H1 (cell line): ENCODE measurements around the gene GPRC5D. TPM values are rescaled to one million over a fixed set of nuclear protein-coding genes. Genes with fewer than 3 reads are reported as not detected.
A peak's percentile ranks its signal among the peaks of the same experiment; 100 is the strongest.

Experiments
- CTCF ChIA-PET: fragments of 300-600 bp; sonication (Branson Sonifier 250); formaldehyde crosslinking; loops from one replicate; lab custom pipeline; 2021; ENCODE audit not compliant: partially characterized antibody; lab: Charles Lee
- POLR2A ChIA-PET: fragments of 300-600 bp; sonication (Branson Sonifier 250); formaldehyde crosslinking; loops from one replicate; lab custom pipeline; 2021; ENCODE audit warnings: inconsistent platforms; ENCODE audit not compliant: partially characterized antibody; lab: Charles Lee
- DNase-seq, 2 experiments: peaks; one replicate each; pipeline versions ENCODE4 v3.0.0 to v3.0.0-alpha.2; 2010 to 2022; ENCODE audit warnings: low spot score in 2 of 2, low read depth in 1 of 2, mixed read lengths in 1 of 2
- FAIRE-seq: peaks from 2 replicates; lab custom pipeline; 2011; peaks lifted over from hg19 to GRCh38; lab: Jason Lieb, UNC
- H2AFZ ChIP-seq: 2 replicates; pipeline ENCODE4 v1.8.1; 2012; ENCODE audit warnings: low read length, inconsistent platforms
- H2AK5ac ChIP-seq: 2 replicates; pipeline ENCODE4 v1.6.1; 2013; ENCODE audit warnings: low read depth, low read length
- H2BK120ac ChIP-seq: replicated peaks from 2 replicates; pipeline ENCODE3; 2013; ENCODE audit warnings: low read depth, low read length, inconsistent platforms
- H2BK12ac ChIP-seq: 2 replicates; pipeline ENCODE4 v1.6.1; 2013; ENCODE audit warnings: low read depth, low read length
- H2BK15ac ChIP-seq: 2 replicates; pipeline ENCODE4 v1.6.1; 2013; ENCODE audit warnings: low read length
- H2BK20ac ChIP-seq: 2 replicates; pipeline ENCODE4 v1.6.1; 2013; ENCODE audit warnings: low read length
- H2BK5ac ChIP-seq: 2 replicates; pipeline ENCODE4 v1.6.1; 2013; ENCODE audit warnings: low read depth, low read length
- H3K14ac ChIP-seq: 2 replicates; pipeline ENCODE4 v1.6.1; 2013; ENCODE audit warnings: inconsistent platforms; ENCODE audit not compliant: insufficient read length
- H3K18ac ChIP-seq: 2 replicates; pipeline ENCODE4 v1.6.1; 2013; ENCODE audit warnings: low read length; ENCODE audit errors: extremely low read depth
- H3K23ac ChIP-seq: 2 replicates; pipeline ENCODE4 v1.6.1; 2013; ENCODE audit warnings: inconsistent platforms; ENCODE audit not compliant: insufficient read length
- H3K23me2 ChIP-seq: 2 replicates; pipeline ENCODE4 v1.6.1; 2013; ENCODE audit warnings: low read depth, low read length
- H3K27ac ChIP-seq: 2 replicates; pipeline ENCODE4 v1.6.1; 2011; ENCODE audit warnings: low read depth, low read length, inconsistent platforms
- H3K27me3 ChIP-seq, 4 experiments: replicated peaks in 1 of 4; 1 replicate in 1 of 4; 2 replicates in 3 of 4; pipeline versions ENCODE4 v1.6.1 to v1.8.1; 2011 to 2013; ENCODE audit warnings: low read length in 3 of 4, mild to moderate bottlenecking in 3 of 4, inconsistent platforms in 2 of 4, mixed read lengths in 2 of 4, moderate library complexity in 1 of 4; ENCODE audit not compliant: control insufficient read depth in 3 of 4, insufficient read depth in 3 of 4; ENCODE audit errors: extremely low read depth in 1 of 4
- H3K36me3 ChIP-seq, 4 experiments: 2 replicates each; pipeline versions ENCODE4 v1.6.1 to v1.8.1; 2011 to 2013; ENCODE audit warnings: mild to moderate bottlenecking in 4 of 4, low read length in 3 of 4, moderate library complexity in 2 of 4, control low read depth in 1 of 4, inconsistent platforms in 1 of 4; ENCODE audit not compliant: insufficient read depth in 4 of 4, control insufficient read depth in 2 of 4
- H3K4ac ChIP-seq: replicated peaks from 2 replicates; pipeline ENCODE3; 2013; ENCODE audit warnings: low read length, low read depth, mixed read lengths, inconsistent platforms; ENCODE audit not compliant: insufficient read length
- H3K4me1 ChIP-seq, 4 experiments: replicated peaks in 1 of 4; 1 replicate in 1 of 4; 2 replicates in 3 of 4; pipeline versions ENCODE4 v1.6.1 to v1.8.1; 2011 to 2013; ENCODE audit warnings: low read length in 3 of 4, inconsistent platforms in 2 of 4, mixed read lengths in 1 of 4; ENCODE audit not compliant: insufficient read depth in 4 of 4, control insufficient read depth in 3 of 4
- H3K4me2 ChIP-seq, 2 experiments: 2 replicates each; pipeline versions ENCODE4 v1.6.1 to v1.8.1; 2011 to 2013; ENCODE audit warnings: low read depth in 2 of 2, low read length in 2 of 2, control low read depth in 1 of 2, inconsistent platforms in 1 of 2, mild to moderate bottlenecking in 1 of 2; ENCODE audit not compliant: insufficient read depth in 1 of 2
- H3K4me3 ChIP-seq, 4 experiments: fragments of 200-600, 300-600 bp in 1 of 4; sonication (generic), shearing (Covaris generic), sonication (Bioruptor Twin) in 1 of 4; 2 replicates each; pipeline versions ENCODE4 v1.5.1 to v1.8.1; 2011 to 2016; ENCODE audit warnings: low read length in 4 of 4, low read depth in 3 of 4, control low read depth in 2 of 4, inconsistent platforms in 2 of 4, mild to moderate bottlenecking in 2 of 4, mixed read lengths in 1 of 4, moderate library complexity in 1 of 4; ENCODE audit not compliant: insufficient read depth in 2 of 4; ENCODE audit errors: extremely low read depth in 1 of 4
- H3K56ac ChIP-seq: replicated peaks from 2 replicates; pipeline ENCODE3; 2013; ENCODE audit warnings: low read depth, mild to moderate bottlenecking, mixed read lengths, low read length, inconsistent platforms; ENCODE audit not compliant: insufficient read length
- H3K79me1 ChIP-seq: 2 replicates; pipeline ENCODE4 v1.6.1; 2013; ENCODE audit warnings: low read depth, low read length, control low read depth
- H3K79me2 ChIP-seq, 2 experiments: 2 replicates each; pipeline versions ENCODE4 v1.6.1 to v1.8.1; 2012 to 2013; ENCODE audit warnings: low read length in 2 of 2, mild to moderate bottlenecking in 2 of 2, inconsistent platforms in 1 of 2; ENCODE audit not compliant: insufficient read depth in 2 of 2, control insufficient read depth in 1 of 2
- H3K9ac ChIP-seq, 4 experiments: replicated peaks in 1 of 4; 1 replicate in 1 of 4; 2 replicates in 3 of 4; pipeline versions ENCODE4 v1.6.1 to v1.8.1; 2011 to 2013; ENCODE audit warnings: low read depth in 3 of 4, low read length in 3 of 4, control low read depth in 2 of 4, mild to moderate bottlenecking in 2 of 4, moderate library complexity in 2 of 4, inconsistent platforms in 1 of 4; ENCODE audit errors: extremely low read depth in 1 of 4
- H3K9me3 ChIP-seq, 2 experiments: 2 replicates each; pipeline versions ENCODE4 v1.6.1 to v1.8.1; 2012 to 2013; ENCODE audit warnings: mild to moderate bottlenecking in 2 of 2, moderate library complexity in 2 of 2, control low read depth in 1 of 2, inconsistent platforms in 1 of 2, low read depth in 1 of 2, low read length in 1 of 2, mixed read lengths in 1 of 2; ENCODE audit not compliant: insufficient read depth in 2 of 2
- H4K20me1 ChIP-seq, 2 experiments: replicated peaks in 1 of 2; 2 replicates each; pipeline versions ENCODE3 to v1.8.1; 2011 to 2013; ENCODE audit warnings: inconsistent platforms in 2 of 2, low read length in 2 of 2, mild to moderate bottlenecking in 1 of 2; ENCODE audit not compliant: insufficient read depth in 2 of 2, control insufficient read depth in 1 of 2
- H4K5ac ChIP-seq: 2 replicates; pipeline ENCODE4 v1.6.1; 2013; ENCODE audit warnings: low read length, low read depth, mixed read lengths, inconsistent platforms; ENCODE audit not compliant: insufficient read length
- H4K8ac ChIP-seq: 2 replicates; pipeline ENCODE4 v1.8.0; 2013; ENCODE audit warnings: mild to moderate bottlenecking, moderate library complexity, low read length, inconsistent platforms; ENCODE audit not compliant: insufficient read depth; ENCODE audit errors: extremely low read depth
- H4K91ac ChIP-seq: replicated peaks from 2 replicates; pipeline ENCODE3; 2013; ENCODE audit warnings: low read length, mixed read lengths, inconsistent platforms; ENCODE audit not compliant: insufficient read length
- PHF8 ChIP-seq: fragments of 200-600 bp; sonication (generic); conservative IDR thresholded peaks from 2 replicates; pipeline ENCODE4 v1.7.1; 2012; ENCODE audit warnings: low read depth, mild to moderate bottlenecking, inconsistent platforms, low read length, moderate library complexity
- SP2 ChIP-seq: IDR thresholded peaks from 2 replicates; pipeline ENCODE4 v1.6.1; 2012; ENCODE audit warnings: mild to moderate bottlenecking, low read length, inconsistent platforms
- TEAD4 ChIP-seq: IDR thresholded peaks from 2 replicates; pipeline ENCODE4 v1.6.1; 2012; ENCODE audit warnings: low read depth, low read length, inconsistent platforms, mixed read lengths
- WGBS, 2 experiments: shearing (Covaris generic) in 1 of 2; methylation state at CpG; one replicate each; pipeline versions ENCODE4 v1.1.6 to v1.1.7; 2013 to 2015; ENCODE audit warnings: low lambda C conversion rate in 2 of 2, mixed read lengths in 2 of 2, inconsistent platforms in 1 of 2, low coverage in 1 of 2, missing lambda C conversion rate in 1 of 2; ENCODE audit not compliant: insufficient replicate concordance in 2 of 2, insufficient coverage in 1 of 2, insufficient read length in 1 of 2; ENCODE audit errors: extremely low coverage in 1 of 2, missing lambda C conversion rate in 1 of 2; 5-methylcytosine and 5-hydroxymethylcytosine counted together
- polyA plus RNA-seq, 7 experiments: library from polyadenylated mRNA; depleted of rRNA in 3 of 7; stranded (reverse) in 5 of 7; unstranded in 2 of 7; fragments of >200 nt in 5 of 7; fragments of 200-250 nt in 2 of 7; gene quantifications; 1 replicate in 5 of 7; 2 replicates in 1 of 7; 4 replicates in 1 of 7; pipeline versions ENCODE4 v1.2.1 to v1.2.3, GENCODE V29; 2011 to 2013; ENCODE audit warnings: missing spikeins in 2 of 7, mixed read lengths in 2 of 7
- total RNA-seq: library from RNA; stranded (reverse); fragmentation: NEBNext Ultra II Directional; extraction: Animal tissue kit (Norgen Biotek cat#: 25700); gene quantifications from 2 replicates; pipeline ENCODE4 v1.2.1, GENCODE V29; 2021

The GPRC5D gene
- total and polyA plus RNA-seq, 2 of the 8 experiments (the other 6 are each of a cell fraction or from before 2014, with no cell fraction given) = 0.45 TPM; not detected in 1

- H2BK12ac ChIP-seq = no peak overlapping the region
- no peaks in the 10 kb centered on the region for H4K20me1 ChIP-seq
- CTCF ChIA-PET = interaction anchor here (0.7 to 11.7 kb wide), 7 partner anchors 55 to 736 kb away, joined by 3 to 162 read pairs (median 4); partner anchors contain the start of gene FAM234B
- no peak overlapping the region for H2BK20ac ChIP-seq
- no peak overlapping the region for H3K23ac ChIP-seq
- H3K14ac ChIP-seq = no peak overlapping the region
- H3K23me2 ChIP-seq = no peaks in the 10 kb centered on the region
- H3K56ac ChIP-seq = no peak overlapping the region
- no peak overlapping the region for H4K8ac ChIP-seq
- H3K79me1 ChIP-seq = no peaks in the 10 kb centered on the region
- no peak for TF ChIP-seq PHF8
- TF ChIP-seq SP2 = no peak
- no peak for TF ChIP-seq TEAD4
- TF ChIP-seq, all 59 proteins: peak for 0
- H3K4me1 ChIP-seq = peaks cover 0 to 8% (median 3%) of the 10 kb centered on the region in 4 experiments; a peak in 6 of 7 replicates
- H3K27ac ChIP-seq = no peak overlapping the region
- no peak overlapping the region for H3K4me3 ChIP-seq
- no peak overlapping the region for H3K18ac ChIP-seq
- 86% methylated on average over 6 of the region's 6 CpGs; no CpG with 5 or more reads in 1 of the 2 experiments for WGBS, 2 experiments
- POLR2A ChIA-PET = interaction anchor here (0.7 kb wide), 1 partner anchor 57 kb away, joined by 3 read pairs; no protein-coding TSS in a partner anchor
- H2BK5ac ChIP-seq = no peak overlapping the region
- H2BK120ac ChIP-seq = no peak overlapping the region
- H3K4ac ChIP-seq = peak overlapping the region; percentile 57
- H3K4me2 ChIP-seq = no peak overlapping the region
- H3K9me3 ChIP-seq = no peaks in the 10 kb centered on the region
- no peak overlapping the region for H3K9ac ChIP-seq
- H4K5ac ChIP-seq = no peak overlapping the region
- DNase-seq = no peak
- no peak overlapping the region for H2AK5ac ChIP-seq
- H3K27me3 ChIP-seq = no peaks in the 10 kb centered on the region; a peak in 1 of 7 replicates
- H2AFZ ChIP-seq = peak overlapping the region; percentile 9; the same call in 1 of the 2 replicates
- H2BK15ac ChIP-seq = no peak overlapping the region
- FAIRE-seq = no peak
- H3K79me2 ChIP-seq = no peaks in the 10 kb centered on the region
- H4K91ac ChIP-seq = no peak overlapping the region
- no peaks in the 10 kb centered on the region for H3K36me3 ChIP-seq
These were observed 33.1 kb downstream of the GPRC5D start for GRCh38 chr12:12918781-12919389.
